HL-60/S4 treated with retinoic acid at 250 ng/mL for 4 days and 3 days (cell line): ENCODE results near the gene PDE4B.

ENCODE experiments used
- in situ Hi-C: fragments of 300-500 bp; cut with MboI; formaldehyde crosslinking; loops from 2 replicates; pipeline ENCODE4 v1.7.0; 2022; ENCODE audit warnings: low sequenced_read_pairs

The PDE4B gene

GRCh38 chr1:66271904-66272254, 479.2 kb downstream of the PDE4B start:
- in situ Hi-C loops, result no loop called here

GRCh38 chr1:66273656-66274055, 481.0 kb downstream of the PDE4B start:
- in situ Hi-C loops, result no loop called here

DNA sequence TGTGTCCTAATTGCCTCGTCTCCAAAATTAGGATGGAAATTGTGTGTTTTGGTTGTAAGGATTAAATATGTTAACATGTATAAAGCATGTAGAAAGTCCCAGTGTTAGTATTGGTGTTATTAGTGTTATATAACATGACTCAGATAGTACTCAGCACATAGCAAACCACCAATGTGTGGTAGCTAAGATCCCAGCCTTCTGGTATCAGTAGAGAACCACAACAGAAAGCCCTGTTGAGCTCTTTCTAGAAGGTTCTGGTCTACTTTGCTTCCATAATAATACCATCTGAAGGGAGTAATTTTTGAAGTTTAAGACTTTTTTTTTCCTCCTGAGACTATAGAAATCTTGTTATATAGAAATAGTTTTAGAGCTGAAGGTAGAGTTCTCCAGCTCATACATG, 481.9 kb downstream of the PDE4B start:
- in situ Hi-C loops, result no loop called here

GRCh38 chr1:66275083-66275482, 482.4 kb downstream of the PDE4B start:
- in situ Hi-C loops, result no loop called here

DNA sequence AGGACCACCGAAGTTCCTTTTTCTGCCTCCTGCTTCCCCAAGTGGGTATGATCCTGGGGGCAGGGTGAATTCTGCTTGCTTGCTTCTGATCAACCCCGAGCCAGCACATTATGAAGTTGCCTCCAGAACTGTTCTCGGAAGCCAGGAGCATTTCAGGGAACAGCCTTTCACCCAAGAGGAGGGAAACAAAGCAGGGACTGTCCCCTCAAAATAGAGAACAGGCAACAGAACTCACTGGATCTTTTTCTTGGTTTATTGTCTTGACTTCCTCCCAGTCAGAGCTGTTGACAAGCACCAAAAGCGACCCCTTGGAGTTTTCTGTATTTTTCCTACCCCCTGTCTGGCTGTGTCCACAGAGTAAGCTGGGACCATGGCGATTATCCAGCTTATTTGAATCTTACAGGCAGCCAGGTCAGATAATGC, 482.9 kb downstream of the PDE4B start:
- in situ Hi-C loops, result no loop called here

DNA sequence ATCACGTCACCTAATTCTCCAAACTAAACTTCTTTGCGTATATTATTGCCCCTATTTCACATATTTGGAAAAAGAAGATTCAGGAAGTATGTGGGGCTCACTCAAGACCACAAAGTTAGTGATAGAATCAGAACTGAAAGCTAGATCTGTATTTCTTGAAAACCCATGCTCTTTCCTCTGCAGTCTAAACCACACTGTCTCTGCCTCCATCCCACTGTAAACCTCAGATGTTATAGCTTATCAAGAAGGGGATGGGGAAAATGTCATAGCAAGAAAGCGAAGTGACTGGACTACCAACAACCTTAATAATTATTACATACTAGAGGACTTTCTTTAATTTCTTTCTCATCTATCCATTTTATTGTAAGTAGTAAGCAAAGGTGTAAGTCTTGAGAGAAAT, 483.5 kb downstream of the PDE4B start:
- in situ Hi-C loops, result no loop called here

DNA sequence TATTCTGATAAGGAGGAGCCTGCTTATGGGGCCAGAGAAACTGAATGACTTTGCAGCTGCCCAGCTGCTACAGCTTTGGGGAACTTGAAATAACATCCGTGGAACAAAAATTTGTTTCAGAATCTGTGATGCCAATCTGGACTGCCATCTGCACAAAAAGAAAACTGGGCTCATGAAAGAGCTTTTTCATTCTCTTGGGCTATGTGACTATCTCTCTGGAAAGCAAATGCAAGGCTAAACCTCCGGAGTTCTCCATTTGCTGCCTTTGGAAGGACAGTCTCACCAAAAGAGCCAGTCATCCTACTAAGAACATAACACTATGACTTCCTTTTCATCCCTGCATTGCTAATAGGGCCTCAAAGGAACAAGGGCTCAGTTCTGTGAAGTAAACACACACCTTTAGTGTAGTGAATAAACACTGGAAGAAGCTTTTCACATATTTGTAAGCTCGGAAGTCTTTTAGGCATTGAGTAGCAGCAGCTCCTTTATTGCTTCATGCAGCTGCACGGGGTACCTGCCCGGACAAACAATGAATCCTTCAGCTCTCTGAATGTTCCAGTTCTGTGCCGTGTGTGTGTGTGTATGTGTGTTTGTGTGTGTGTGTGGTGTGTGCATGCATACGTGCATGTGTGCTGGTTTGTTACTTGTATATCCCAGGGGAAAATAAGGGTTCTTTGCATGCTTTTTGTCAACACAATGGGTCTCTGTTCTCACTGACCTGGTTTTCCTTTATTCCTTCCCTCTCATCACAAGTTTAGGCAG, 485.7 kb downstream of the PDE4B start:
- in situ Hi-C loops, result no loop called here

DNA sequence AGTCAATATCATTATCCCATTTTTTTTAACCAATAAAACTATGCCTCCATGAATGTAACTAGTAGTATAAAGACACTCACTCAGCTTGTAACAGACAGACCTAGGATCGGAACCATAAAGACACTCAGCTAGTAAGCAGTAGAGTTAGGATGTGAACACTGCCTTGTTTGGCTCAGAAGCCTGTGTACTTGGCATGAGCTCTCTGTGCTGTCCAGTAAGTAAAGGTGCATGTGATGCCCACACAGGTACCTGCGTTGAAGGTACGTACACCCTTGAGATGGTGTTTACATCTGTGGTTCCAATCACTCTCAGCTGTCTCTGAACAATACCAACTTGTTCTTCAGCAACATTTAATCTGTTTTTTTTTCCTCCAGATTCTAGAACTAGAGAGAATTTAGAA, 489.1 kb downstream of the PDE4B start:
- in situ Hi-C loops, result no loop called here

GRCh38 chr1:66282343-66282852, 489.7 kb downstream of the PDE4B start:
- in situ Hi-C loops, result no loop called here

- in situ Hi-C loops, result no loop called here
Measured at GRCh38 chr1:66282891-66283621, 490.4 kb downstream of the PDE4B start.

- in situ Hi-C loops, result no loop called here
Measured at GRCh38 chr1:66283622-66284041, 490.9 kb downstream of the PDE4B start.

DNA sequence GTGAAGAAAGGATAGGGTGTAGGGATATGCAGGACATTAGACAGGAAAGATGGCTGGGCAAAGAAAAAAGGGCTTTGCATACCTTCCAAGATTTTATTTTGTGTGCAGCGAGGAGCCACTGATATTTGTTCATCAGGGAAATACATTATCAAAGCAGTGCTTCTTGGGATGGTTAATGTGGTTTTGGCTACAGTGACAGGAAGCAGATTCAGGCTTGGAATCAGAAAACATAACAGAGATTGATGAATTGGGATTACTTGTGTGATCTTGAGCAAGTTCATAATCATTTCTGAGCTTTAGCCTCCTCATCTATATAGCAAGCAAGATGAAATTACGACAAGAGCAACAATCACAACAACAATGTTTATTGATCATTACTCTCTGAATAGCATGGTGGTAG, 492.1 kb downstream of the PDE4B start:
- in situ Hi-C loops, result no loop called here

GRCh38 chr1:66285618-66286270, 493.0 kb downstream of the PDE4B start:
- in situ Hi-C loops, result no loop called here

- in situ Hi-C loops, result no loop called here
Measured at GRCh38 chr1:66286307-66286706, 493.6 kb downstream of the PDE4B start.

DNA sequence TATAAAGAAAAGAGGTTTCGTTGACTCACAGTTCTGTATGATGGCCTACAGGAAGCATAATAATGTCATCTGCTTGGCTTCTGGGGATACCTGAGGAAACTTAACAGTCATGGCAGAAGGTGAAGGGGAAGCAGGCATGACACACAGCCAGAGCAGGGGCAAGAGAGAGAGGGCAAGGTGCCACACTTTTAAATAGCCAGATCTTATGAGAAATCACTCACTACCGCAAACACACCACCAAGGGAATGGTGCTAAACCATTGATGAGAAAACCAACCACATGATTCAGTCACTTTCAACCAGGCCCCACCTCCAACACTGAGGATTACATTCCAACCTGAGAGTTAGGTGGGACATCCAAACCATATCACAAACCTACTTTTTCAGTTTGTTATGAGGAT, 495.4 kb downstream of the PDE4B start:
- in situ Hi-C loops, result no loop called here

DNA sequence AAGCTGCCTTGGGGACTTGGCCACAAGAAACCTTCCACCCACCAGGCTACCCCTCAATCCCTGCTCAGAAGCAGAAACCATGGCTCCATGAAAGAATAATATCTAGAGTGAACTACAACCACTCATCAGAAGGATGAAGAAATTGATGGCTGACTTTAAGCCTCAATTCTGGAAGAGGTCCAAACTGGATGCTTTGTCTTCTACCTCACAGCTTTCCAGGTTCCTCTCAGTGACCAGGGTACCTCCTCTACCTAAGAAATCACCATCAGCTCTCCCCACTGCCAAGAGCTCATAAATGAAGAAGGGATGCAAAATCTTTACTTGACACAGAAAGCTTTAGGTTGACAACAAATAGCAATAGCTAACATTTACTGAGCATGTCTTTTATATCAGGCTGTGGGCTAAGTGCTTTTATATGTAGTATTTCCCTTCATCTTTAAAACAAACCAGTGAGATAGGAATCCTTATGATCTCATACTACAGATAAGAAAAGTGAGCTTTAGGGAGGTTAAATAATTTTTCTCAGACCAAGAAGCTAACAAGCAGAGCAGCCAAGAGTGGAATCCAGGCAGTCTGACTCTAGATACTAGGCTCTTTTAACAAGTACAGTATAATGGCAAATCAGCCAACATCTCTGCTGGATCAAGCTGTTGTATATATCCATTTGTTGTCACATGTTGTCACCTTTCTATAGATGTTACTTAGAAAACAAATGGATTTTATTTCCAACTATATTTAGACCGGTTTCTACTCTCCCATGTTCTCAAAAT, 498.3 kb downstream of the PDE4B start:
- in situ Hi-C loops, result no loop called here

GRCh38 chr1:66291531-66291864, 498.8 kb downstream of the PDE4B start:
- in situ Hi-C loops, result no loop called here

GRCh38 chr1:66292305-66292704, 499.6 kb downstream of the PDE4B start:
- in situ Hi-C loops, result no loop called here

DNA sequence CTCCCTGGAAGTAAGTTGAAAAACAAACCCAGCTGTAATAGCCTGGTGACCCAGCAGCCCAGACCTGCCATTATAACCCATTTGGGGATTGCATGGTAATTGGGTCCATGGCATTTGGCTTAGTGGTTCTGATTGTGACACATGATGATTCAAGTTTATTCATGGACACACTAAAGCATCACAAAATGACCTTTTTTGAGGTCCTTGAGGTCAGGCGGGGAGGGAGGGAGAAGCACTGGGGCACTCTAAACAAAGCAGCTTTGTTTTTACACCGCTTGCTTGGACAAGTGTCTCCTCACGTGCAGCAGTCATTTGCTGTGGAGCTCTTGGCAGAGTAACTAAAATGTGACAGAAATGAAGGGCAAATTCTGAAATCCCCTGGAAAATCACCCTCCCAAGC, 500.2 kb downstream of the PDE4B start:
- in situ Hi-C loops, result no loop called here

DNA sequence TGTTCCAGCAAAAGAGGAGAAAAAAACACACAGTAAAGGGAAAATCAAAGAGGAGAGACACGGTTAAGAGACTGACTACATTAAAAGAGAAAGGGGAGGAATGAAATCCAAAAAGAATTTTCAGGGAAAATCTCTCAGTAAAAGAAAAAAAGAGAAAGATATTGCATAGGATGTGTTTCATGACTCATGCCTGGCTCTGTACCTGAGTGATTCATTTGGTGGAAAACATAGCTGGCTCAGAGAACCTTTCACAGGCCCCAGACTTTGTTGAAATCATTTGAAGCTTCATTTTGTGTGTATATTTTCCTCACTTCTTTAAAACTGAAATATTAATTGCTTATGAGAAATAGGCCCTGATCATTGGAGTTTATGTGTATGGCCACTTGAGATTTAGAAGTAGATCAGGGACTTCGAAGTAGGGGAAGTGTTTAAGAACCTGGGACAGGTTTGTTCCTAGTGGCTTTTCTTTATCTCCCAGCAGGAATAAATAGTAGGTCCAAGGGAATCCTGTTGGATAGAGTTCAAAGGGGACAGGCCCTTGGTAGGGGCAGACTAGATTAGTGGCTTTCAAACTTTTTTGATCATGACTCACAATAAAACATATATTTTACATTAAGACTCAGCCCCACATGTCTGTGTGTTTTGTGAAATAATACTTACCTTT, 502.1 kb downstream of the PDE4B start:
- in situ Hi-C loops, result no loop called here

DNA sequence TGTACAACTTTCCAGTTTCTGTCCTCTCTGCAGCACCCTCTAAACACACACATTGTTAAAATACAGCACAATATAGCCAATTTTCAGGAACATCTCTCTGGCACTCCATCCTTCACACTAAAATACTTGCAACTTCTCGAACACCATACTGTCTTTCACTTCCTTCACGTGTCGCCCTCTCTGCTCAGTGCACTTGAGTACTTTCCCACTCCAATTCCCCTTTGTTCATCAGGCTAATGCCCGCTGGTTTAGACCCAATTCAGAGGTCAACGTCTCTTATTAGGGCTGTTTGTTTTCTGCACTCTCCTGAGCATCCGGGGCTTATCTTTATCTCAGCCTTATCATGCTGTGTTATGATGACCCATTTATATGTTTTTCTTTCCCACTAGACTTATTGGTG, 503.1 kb downstream of the PDE4B start:
- in situ Hi-C loops, result no loop called here
